IMR-90 (cell line): ENCODE measurements around the gene PCNX4. TPM values are rescaled to one million over a fixed set of nuclear protein-coding genes. Genes with fewer than 3 reads are reported as not detected.

ENCODE experiments used
- ATAC-seq: fragments of 200-7000 bp; cut with Tn5 transposase; 2 replicates; pipeline ENCODE4 v1.9.1; 2020; ENCODE audit warnings: low read depth, mild to moderate bottlenecking, moderate library complexity
- BruUV-seq: library from RNA; stranded (reverse); fragments of 400-500 nt; replicated peaks from 2 replicates; lab custom pipeline; 2021; lab: Mats Ljungman, UMichigan
- CTCF ChIA-PET: fragments of 300-600 bp; formaldehyde crosslinking; extraction: SDS; loops from one replicate; lab custom pipeline; 2021; ENCODE audit warnings: antibody characterized with exemption; lab: Yijun Ruan, JAX
- POLR2A ChIA-PET: fragments of 300-600 bp; sonication (Branson Sonifier 250); formaldehyde crosslinking; loops from one replicate; lab custom pipeline; 2022; ENCODE audit warnings: antibody characterized with exemption; ENCODE audit not compliant: unreplicated experiment; lab: Charles Lee
- DNase-seq: peaks from one replicate; pipeline ENCODE4 v3.0.0; 2013
- H2AFZ ChIP-seq: replicated peaks from 2 replicates; pipeline ENCODE3; 2013; ENCODE audit warnings: low read length, mild to moderate bottlenecking; ENCODE audit not compliant: poor library complexity
- H2AK5ac ChIP-seq: 2 replicates; pipeline ENCODE4 v1.6.1; 2013; ENCODE audit warnings: low read depth, low read length, inconsistent platforms
- H2AK9ac ChIP-seq: replicated peaks from 2 replicates; pipeline ENCODE3; 2013; ENCODE audit warnings: mild to moderate bottlenecking, low read depth, low read length, moderate library complexity; ENCODE audit not compliant: poor library complexity
- H2BK120ac ChIP-seq: 2 replicates; pipeline ENCODE4 v1.6.1; 2013; ENCODE audit warnings: low read depth, low read length, inconsistent platforms
- H2BK15ac ChIP-seq: 3 replicates; pipeline ENCODE4 v1.6.1; 2013; ENCODE audit warnings: low read depth, low read length, inconsistent platforms
- H2BK20ac ChIP-seq: 2 replicates; pipeline ENCODE4 v1.6.1; 2013; ENCODE audit warnings: low read depth, mild to moderate bottlenecking, inconsistent platforms, low read length, moderate library complexity
- H2BK5ac ChIP-seq: 2 replicates; pipeline ENCODE4 v1.6.1; 2013; ENCODE audit warnings: mild to moderate bottlenecking, low read depth, low read length, inconsistent platforms; ENCODE audit not compliant: poor library complexity, severe bottlenecking
- H3K14ac ChIP-seq: replicated peaks from 2 replicates; pipeline ENCODE4 v1.6.1; 2013; ENCODE audit warnings: low read depth, low read length, inconsistent platforms
- H3K18ac ChIP-seq: 2 replicates; pipeline ENCODE4 v1.6.1; 2013; ENCODE audit warnings: low read depth, low read length, control low read depth
- H3K23ac ChIP-seq: 2 replicates; pipeline ENCODE4 v1.6.1; 2013; ENCODE audit warnings: low read depth, low read length, inconsistent platforms
- H3K27ac ChIP-seq: 2 replicates; pipeline ENCODE4 v1.5.1; 2013; ENCODE audit warnings: mild to moderate bottlenecking, control low read depth, low read length; ENCODE audit not compliant: insufficient read depth
- H3K27me3 ChIP-seq: 2 replicates; pipeline ENCODE4 v1.6.1; 2013; ENCODE audit warnings: low read length; ENCODE audit not compliant: control insufficient read depth, insufficient read depth
- H3K36me3 ChIP-seq: 2 replicates; pipeline ENCODE4 v1.6.1; 2013; ENCODE audit warnings: low read length, mixed read lengths; ENCODE audit not compliant: control insufficient read depth, insufficient read depth
- H3K4ac ChIP-seq: 2 replicates; pipeline ENCODE4 v1.6.1; 2013; ENCODE audit warnings: low read depth, low read length, inconsistent platforms
- H3K4me1 ChIP-seq: 2 replicates; pipeline ENCODE4 v1.6.1; 2013; ENCODE audit warnings: low read length, mixed read lengths; ENCODE audit not compliant: control insufficient read depth, insufficient read depth
- H3K4me2 ChIP-seq: 2 replicates; pipeline ENCODE4 v1.6.1; 2013; ENCODE audit warnings: low read depth, mild to moderate bottlenecking, control low read depth, low read length, moderate library complexity
- H3K4me3 ChIP-seq: 2 replicates; pipeline ENCODE4 v1.5.1; 2013; ENCODE audit warnings: low read depth, mild to moderate bottlenecking, control low read depth, low read length, moderate library complexity; ENCODE audit not compliant: insufficient read depth
- H3K56ac ChIP-seq: 2 replicates; pipeline ENCODE4 v1.6.1; 2013; ENCODE audit warnings: low read length, inconsistent platforms; ENCODE audit not compliant: insufficient read depth; ENCODE audit errors: extremely low read depth
- H3K79me1 ChIP-seq, 2 experiments: 2 replicates each; pipeline ENCODE4 v1.6.1; 2013; ENCODE audit warnings: low read length in 2 of 2, inconsistent platforms in 1 of 2, low read depth in 1 of 2
- H3K9ac ChIP-seq: 2 replicates; pipeline ENCODE4 v1.6.1; 2013; ENCODE audit warnings: low read depth, low read length, control low read depth
- H3K9me1 ChIP-seq: 2 replicates; pipeline ENCODE4 v1.6.1; 2013; ENCODE audit warnings: low read length, inconsistent platforms; ENCODE audit not compliant: insufficient read depth
- H3K9me3 ChIP-seq: 2 replicates; pipeline ENCODE4 v1.6.1; 2013; ENCODE audit warnings: low read length; ENCODE audit not compliant: control insufficient read depth, insufficient read depth
- H4K20me1 ChIP-seq: 2 replicates; pipeline ENCODE4 v1.6.1; 2013; ENCODE audit warnings: low read length, inconsistent platforms; ENCODE audit not compliant: insufficient read depth
- H4K5ac ChIP-seq: 2 replicates; pipeline ENCODE4 v1.6.1; 2013; ENCODE audit warnings: mild to moderate bottlenecking, low read depth, low read length, control low read depth
- H4K8ac ChIP-seq, 2 experiments: 2 replicates each; pipeline ENCODE4 v1.6.1; 2013; ENCODE audit warnings: low read depth in 2 of 2, low read length in 2 of 2, control low read depth in 1 of 2, inconsistent platforms in 1 of 2
- H4K91ac ChIP-seq: 2 replicates; pipeline ENCODE4 v1.6.1; 2013; ENCODE audit warnings: low read depth, low read length, inconsistent platforms; ENCODE audit not compliant: insufficient read depth
- BHLHE40 ChIP-seq: fragments of 150-350 bp; IDR thresholded peaks from 2 replicates; pipeline ENCODE4 v1.6.1; 2016; ENCODE audit warnings: mild to moderate bottlenecking, low read depth, low read length
- RAD21 ChIP-seq: IDR thresholded peaks from 2 replicates; pipeline ENCODE4 v1.6.1; 2012; ENCODE audit warnings: low read length, improper control_type of control experiment
- WGBS, 2 experiments: methylation state at CpG; one replicate each; pipeline versions ENCODE4 v1.1.5 to v1.1.7; 2013; ENCODE audit warnings: missing lambda C conversion rate in 2 of 2; ENCODE audit not compliant: insufficient read length in 1 of 2; ENCODE audit errors: extremely low coverage in 2 of 2; 5-methylcytosine and 5-hydroxymethylcytosine counted together
- dilution Hi-C: fragments of 300-500 bp; cut with HindIII; formaldehyde crosslinking; loops from one replicate; pipeline ENCODE4 v1.14.3; 2018; ENCODE audit warnings: low sequenced_read_pairs; ENCODE audit not compliant: unreplicated experiment
- in situ Hi-C: fragments of 300-500 bp; cut with MboI; formaldehyde crosslinking; loops from 3 replicates; pipeline ENCODE4 v1.14.3; 2019; ENCODE audit warnings: low sequenced_read_pairs, inconsistent platforms, mixed read lengths
- intact Hi-C: fragments of 100-400 bp; cut with micrococcal nuclease; formaldehyde crosslinking; loops from 2 replicates; pipeline ENCODE4 v1.10.0; 2022
- polyA plus RNA-seq, 3 experiments: library from polyadenylated mRNA; depleted of rRNA; stranded (reverse); fragments of >200 nt; gene quantifications; 2 replicates each; pipeline ENCODE4 v1.2.3, GENCODE V29; 2012; ENCODE audit warnings: low replicate concordance in 1 of 3
- total RNA-seq: library from RNA; depleted of rRNA; stranded (reverse); fragments of >200 nt; gene quantifications from 2 replicates; pipeline ENCODE4 v1.2.3, GENCODE V29; 2012

The PCNX4 gene
- total and polyA plus RNA-seq, 2 of the 4 experiments (the other 2 are of a cell fraction): 55.4 to 128 TPM

DNA sequence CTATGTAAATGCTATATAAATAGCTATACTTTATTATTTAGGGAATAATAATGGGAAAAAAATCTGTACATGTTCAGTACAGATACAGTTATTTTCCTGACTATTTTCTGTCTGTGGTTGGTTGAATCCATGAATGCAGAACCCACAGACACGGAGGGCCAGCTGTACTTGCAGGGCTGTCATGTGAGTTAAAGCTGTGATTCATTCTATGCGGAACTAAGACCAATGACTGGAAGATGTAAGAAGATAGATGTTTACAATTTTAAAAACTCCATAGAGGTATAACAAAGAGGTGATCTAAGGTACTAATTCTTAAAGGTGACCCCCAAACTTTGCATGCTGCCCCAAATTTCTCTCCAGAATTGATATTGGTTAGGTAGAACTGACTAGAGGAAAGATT lies 14.6 kb downstream of the PCNX4 start:
- dilution Hi-C loops (no loop called here), in situ Hi-C loops (no loop called here), intact Hi-C loops (no loop called here)
- Histone ChIP-seq H3K9me1 (peaks cover 4% of the 10 kb centered on the region), H2BK5ac (no peak overlapping the region), H2AK9ac (no peak overlapping the region), H4K5ac (no peak overlapping the region), H3K9ac (no peak overlapping the region), H3K9me3 (no peaks in the 10 kb centered on the region), H3K4me3 (no peak overlapping the region), H2AFZ (no peak overlapping the region), H4K91ac (no peak overlapping the region), H4K20me1 (peaks cover 38% of the 10 kb centered on the region), H3K23ac (no peak overlapping the region), H3K4me1 (peaks cover 4% of the 10 kb centered on the region; the same call in 1 of the 2 replicates), H2BK15ac (no peak overlapping the region), H3K56ac (no peak overlapping the region), H3K18ac (no peak overlapping the region), H2AK5ac (no peak overlapping the region), H3K4me2 (no peak overlapping the region), H3K4ac (no peak overlapping the region), H2BK20ac (no peak overlapping the region), H2BK120ac (no peak overlapping the region), H3K14ac (no peak overlapping the region), H3K36me3 (peaks cover 7% of the 10 kb centered on the region), H3K27me3 (no peaks in the 10 kb centered on the region), H4K8ac (no peak overlapping the region), H3K27ac (no peak overlapping the region), H3K79me1 (peaks cover 25 to 64% of the 10 kb centered on the region in 2 experiments)
- POLR2A ChIA-PET: no interaction called here
- DNase-seq (peak; percentile 76), ATAC-seq (peak; percentile 66)
- no TSS peak for BruUV-seq
- no peak for TF ChIP-seq RAD21
- TF ChIP-seq BHLHE40: peak; percentile 28; the same call in 1 of the 2 replicates
- CTCF ChIA-PET: no interaction called here
- WGBS, 2 experiments: no CpG with 5 or more reads among the region's 2 CpGs
